ENCODE results near the gene SSNA1.

GRCh38 chr9:137195525-137196220 is 7.2 kb downstream of the SSNA1 start:
- TF ChIP-seq POLR2A (IDR thresholded peaks at IDR 0.05) = no peak
- no peak for TF ChIP-seq CTCF (IDR thresholded peaks at IDR 0.05)

All from thyroid gland (tissue), 4 donors.